Muscle of arm (tissue), 12 donors: ENCODE results near the gene LRMDA. TPM values are rescaled to one million over a fixed set of nuclear protein-coding genes. Genes with fewer than 3 reads are reported as not detected.
A peak's percentile ranks its signal among the peaks of the same experiment; 100 is the strongest.

Experiments used
- DNase-seq: peaks from one replicate; pipeline ENCODE4 v3.0.0-alpha.2; 2013
- polyA plus RNA-seq, 12 donors: library from polyadenylated mRNA; unstranded; fragments of 120-200 nt; gene quantifications; one replicate each; pipeline ENCODE4 v1.2.1, GENCODE V29; 2013; ENCODE audit not compliant: insufficient read length in 12 of 12

The LRMDA gene
- polyA plus RNA-seq, 12 donors: 3.5 to 6.7 (median 5.2) TPM; not detected in 2

GRCh38 chr10:75441682-75442081 is 10.3 kb downstream of the LRMDA start:
- DNase-seq: no peak

- DNase-seq: no peak
Observed at GRCh38 chr10:75443362-75443761, 11.9 kb downstream of the LRMDA start.

- DNase-seq: no peak
Observed at GRCh38 chr10:75444781-75445386, 13.5 kb downstream of the LRMDA start.

- no peak for DNase-seq
Observed at GRCh38 chr10:75446508-75446907, 15.1 kb downstream of the LRMDA start.

- no peak for DNase-seq
Observed at GRCh38 chr10:75448166-75448565, 16.7 kb downstream of the LRMDA start.

GRCh38 chr10:75449382-75450074 is 18.1 kb downstream of the LRMDA start:
- peak; percentile 35 for DNase-seq

- no peak for DNase-seq
Observed at GRCh38 chr10:75450075-75450445, 18.6 kb downstream of the LRMDA start.

GRCh38 chr10:75450644-75451640 is 19.5 kb downstream of the LRMDA start:
- DNase-seq: no peak

GRCh38 chr10:75451831-75452230 is 20.4 kb downstream of the LRMDA start:
- no peak for DNase-seq

- DNase-seq: no peak
Observed at GRCh38 chr10:75452997-75453396, 21.6 kb downstream of the LRMDA start.

GRCh38 chr10:75456122-75456521 is 24.7 kb downstream of the LRMDA start:
- DNase-seq: no peak

- DNase-seq: no peak
Observed at GRCh38 chr10:75460059-75460458, 28.6 kb downstream of the LRMDA start.

GRCh38 chr10:75461672-75462649 is 30.5 kb downstream of the LRMDA start:
- no peak for DNase-seq

GRCh38 chr10:75462865-75463264 is 31.4 kb downstream of the LRMDA start:
- no peak for DNase-seq

GRCh38 chr10:75464478-75465449 is 33.3 kb downstream of the LRMDA start:
- no peak for DNase-seq

- no peak for DNase-seq
Observed at GRCh38 chr10:75465450-75465827, 34.0 kb downstream of the LRMDA start.

GRCh38 chr10:75466001-75466400 is 34.6 kb downstream of the LRMDA start:
- no peak for DNase-seq

- no peak for DNase-seq
Observed at GRCh38 chr10:75466886-75467285, 35.5 kb downstream of the LRMDA start.

GRCh38 chr10:75468612-75469005 is 37.2 kb downstream of the LRMDA start:
- DNase-seq: no peak

GRCh38 chr10:75469006-75469616 is 37.7 kb downstream of the LRMDA start:
- DNase-seq: peak; percentile 65
